GM12874 (cell line): ENCODE measurements around the gene CPN1.

Source experiments
- CTCF ChIP-seq: IDR thresholded peaks from 2 replicates; pipeline ENCODE4 v1.5.1; 2011; ENCODE audit warnings: low read depth, mild to moderate bottlenecking, control low read depth, low read length, moderate library complexity; ENCODE audit not compliant: insufficient read depth

The CPN1 gene

GRCh38 chr10:100020886-100021253, 60.8 kb downstream of the CPN1 start:
- TF ChIP-seq CTCF: no peak

- TF ChIP-seq CTCF: peak; percentile 23; the same call in 1 of the 2 replicates
Measured at GRCh38 chr10:100020142-100020885, 61.4 kb downstream of the CPN1 start.

- TF ChIP-seq CTCF: no peak
Measured at GRCh38 chr10:100019787-100020141, 61.9 kb downstream of the CPN1 start.

GRCh38 chr10:100014071-100014762, 67.5 kb downstream of the CPN1 start:
- TF ChIP-seq CTCF: no peak

- no peak for TF ChIP-seq CTCF
Measured at GRCh38 chr10:100013621-100014020, 68.0 kb downstream of the CPN1 start.

GRCh38 chr10:100009793-100010676, 71.6 kb downstream of the CPN1 start, which contains the start of gene DNMBP:
TSS of gene DNMBP (minus strand) at chr10:100009947. CDS start at chr10:99972124, 37,823 bp downstream.
- peak; percentile 64 for TF ChIP-seq CTCF

- TF ChIP-seq CTCF: peak; percentile 75
Measured at GRCh38 chr10:100009283-100009792, 72.3 kb downstream of the CPN1 start.
